Smooth muscle cell (in vitro differentiated cells): ENCODE data around the gene NME4. TPM values are rescaled to one million over a fixed set of nuclear protein-coding genes. Genes with fewer than 3 reads are reported as not detected.

Experiments
- DNase-seq: peaks from one replicate; lab custom pipeline; 2025; ENCODE audit not compliant: unreplicated experiment; lab: John Stamatoyannopoulos, UW
- H2AFZ ChIP-seq: fragments of 200-600 bp; sonication (generic); 2 replicates; pipeline ENCODE4 v1.6.0; 2016; ENCODE audit warnings: antibody characterized with exemption, low read depth, mild to moderate bottlenecking
- H3F3A ChIP-seq: fragments of 200-600 bp; sonication (generic); 2 replicates; pipeline ENCODE4 v1.6.0; 2017; ENCODE audit warnings: antibody characterized with exemption, low read depth
- H3K27ac ChIP-seq: fragments of 200-600 bp; sonication (generic); 2 replicates; pipeline ENCODE4 v1.5.1; 2016; ENCODE audit warnings: low read depth, mild to moderate bottlenecking
- H3K27me3 ChIP-seq: fragments of 200-600 bp; sonication (generic); 2 replicates; pipeline ENCODE4 v1.6.1; 2016; ENCODE audit warnings: low read depth, mild to moderate bottlenecking
- H3K36me3 ChIP-seq: fragments of 200-600 bp; sonication (generic); 2 replicates; pipeline ENCODE4 v1.5.1; 2016; ENCODE audit warnings: low read depth
- H3K4me1 ChIP-seq: fragments of 200-600 bp; sonication (generic); 2 replicates; pipeline ENCODE4 v1.5.1; 2016; ENCODE audit warnings: low read depth
- H3K4me2 ChIP-seq: fragments of 200-600 bp; sonication (generic); 2 replicates; pipeline ENCODE4 v1.6.0; 2016; ENCODE audit warnings: mild to moderate bottlenecking
- H3K4me3 ChIP-seq: fragments of 200-600 bp; sonication (generic); 2 replicates; pipeline ENCODE4 v1.5.1; 2016; ENCODE audit warnings: mild to moderate bottlenecking
- H3K79me2 ChIP-seq: fragments of 200-600 bp; sonication (generic); 2 replicates; pipeline ENCODE4 v1.6.0; 2016; ENCODE audit warnings: low read depth, mild to moderate bottlenecking
- H3K9ac ChIP-seq: fragments of 200-600 bp; sonication (generic); 2 replicates; pipeline ENCODE4 v1.6.0; 2016; ENCODE audit warnings: low read depth
- H3K9me3 ChIP-seq: fragments of 200-600 bp; sonication (generic); replicated peaks from 2 replicates; pipeline ENCODE4 v1.5.1; 2016; ENCODE audit warnings: low read depth
- H4K20me1 ChIP-seq: fragments of 200-600 bp; sonication (generic); 2 replicates; pipeline ENCODE4 v1.6.0; 2016; ENCODE audit warnings: low read depth
- CTCF ChIP-seq: fragments of 200-600 bp; sonication (generic); IDR thresholded peaks from 2 replicates; pipeline ENCODE4 v1.5.1; 2017; ENCODE audit warnings: borderline replicate concordance, mild to moderate bottlenecking, antibody characterized with exemption; ENCODE audit not compliant: insufficient read depth, poor library complexity, severe bottlenecking
- WGBS: methylation state at CpG from one replicate; pipeline ENCODE4 v1.1.7; 2016; ENCODE audit warnings: low lambda C conversion rate; 5-methylcytosine and 5-hydroxymethylcytosine counted together
- polyA plus RNA-seq: library from polyadenylated mRNA; unstranded; fragments of >200 nt; fragmentation: Nextera tagmentation; extraction: Ambion mirVana; gene quantifications from 2 replicates; pipeline ENCODE4 v1.2.1, GENCODE V29; 2016
- total RNA-seq: library from RNA; depleted of rRNA; stranded (reverse); fragments of >200 nt; gene quantifications from 2 replicates; pipeline ENCODE4 v1.2.3, GENCODE V29; 2014

NME4 gene
- total and polyA plus RNA-seq, 2 experiments from 2014 or later, result 218 to 523 TPM

- H3K4me1 ChIP-seq, result peaks cover 9% of the 10 kb centered on the region
- H2AFZ ChIP-seq, result no peak overlapping the region
- peaks cover 30% of the 10 kb centered on the region for H3K79me2 ChIP-seq
- TF ChIP-seq CTCF, result no peak
- no peaks in the 10 kb centered on the region for H3K36me3 ChIP-seq
- DNase-seq, result no peak
- H3K27me3 ChIP-seq, result no peaks in the 10 kb centered on the region
- no peak overlapping the region for H3K9ac ChIP-seq
- WGBS, result 81% methylated on average over 14 of the region's 14 CpGs
- H3F3A ChIP-seq, result no peaks in the 10 kb centered on the region
- H3K9me3 ChIP-seq, result no peaks in the 10 kb centered on the region
- no peak overlapping the region for H3K27ac ChIP-seq
- H4K20me1 ChIP-seq, result peaks cover 25% of the 10 kb centered on the region
- H3K4me3 ChIP-seq, result no peak overlapping the region
- no peak overlapping the region for H3K4me2 ChIP-seq
These were observed 18.2 kb upstream of the NME4 start for GRCh38 chr16:378821-379182.

GRCh38 chr16:379183-379960 lies 17.6 kb upstream of the NME4 start:
- H3K27me3 ChIP-seq, result no peaks in the 10 kb centered on the region
- H3K4me2 ChIP-seq, result no peak overlapping the region
- DNase-seq, result no peak
- H3K9ac ChIP-seq, result no peak overlapping the region
- H3K36me3 ChIP-seq, result no peaks in the 10 kb centered on the region
- H3K4me3 ChIP-seq, result no peak overlapping the region
- no peak overlapping the region for H2AFZ ChIP-seq
- H3K79me2 ChIP-seq, result peaks cover 30% of the 10 kb centered on the region
- peaks cover 12% of the 10 kb centered on the region for H3K4me1 ChIP-seq
- TF ChIP-seq CTCF, result no peak
- no peaks in the 10 kb centered on the region for H3F3A ChIP-seq
- no peak overlapping the region for H3K27ac ChIP-seq
- H4K20me1 ChIP-seq, result peaks cover 25% of the 10 kb centered on the region
- 62% methylated on average over 15 of the region's 16 CpGs for WGBS
- H3K9me3 ChIP-seq, result no peaks in the 10 kb centered on the region

DNA sequence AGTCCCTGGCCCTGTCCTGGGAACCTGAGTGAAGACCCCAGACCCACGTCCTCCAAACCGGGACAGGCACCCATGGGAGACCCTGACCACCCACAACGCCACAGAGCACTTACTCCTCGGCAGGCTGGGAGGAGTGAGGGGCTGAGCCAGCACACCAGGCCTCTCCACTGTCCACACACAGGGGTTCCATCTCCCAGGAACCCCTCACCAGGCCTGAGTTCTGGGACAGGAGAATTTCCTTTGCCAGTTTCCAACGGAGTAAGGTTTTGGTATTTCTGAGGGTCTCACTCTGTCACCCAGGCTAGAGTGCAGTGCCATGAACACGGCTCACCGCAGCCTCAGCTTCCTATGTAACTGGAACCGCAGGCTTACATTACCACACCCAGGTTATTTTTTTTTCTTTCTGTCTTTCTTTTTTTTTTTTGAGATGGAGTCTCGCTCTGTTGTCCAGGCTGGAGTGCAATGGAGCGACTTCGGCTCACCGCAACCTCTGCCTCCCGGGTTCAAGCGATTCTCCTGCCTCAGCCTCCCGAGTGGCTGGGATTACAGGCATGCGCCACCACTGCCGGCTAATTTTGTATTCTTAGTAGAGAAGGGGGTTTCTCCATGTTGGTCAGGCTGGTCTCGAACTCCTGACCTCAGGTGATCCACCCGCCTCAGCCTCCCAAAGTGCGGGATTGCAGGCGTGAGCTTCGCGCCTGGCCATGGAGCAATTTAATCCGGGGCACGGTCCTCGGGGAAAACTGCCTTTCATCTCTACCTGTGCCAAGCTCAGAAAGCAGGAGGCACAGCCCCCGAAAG lies 16.8 kb upstream of the NME4 start:
- 78% methylated on average over 22 of the region's 27 CpGs for WGBS
- TF ChIP-seq CTCF, result no peak
- H3F3A ChIP-seq, result no peaks in the 10 kb centered on the region
- H3K36me3 ChIP-seq, result no peaks in the 10 kb centered on the region
- H3K9me3 ChIP-seq, result no peaks in the 10 kb centered on the region
- DNase-seq, result no peak
- H3K79me2 ChIP-seq, result peaks cover 30% of the 10 kb centered on the region
- no peaks in the 10 kb centered on the region for H3K27me3 ChIP-seq
- H3K4me2 ChIP-seq, result peak overlapping the region; percentile 100
- no peak overlapping the region for H3K27ac ChIP-seq
- peak overlapping the region; percentile 92 for H3K4me3 ChIP-seq
- no peak overlapping the region for H2AFZ ChIP-seq
- H4K20me1 ChIP-seq, result peaks cover 25% of the 10 kb centered on the region
- no peak overlapping the region for H3K9ac ChIP-seq
- peaks cover 12% of the 10 kb centered on the region for H3K4me1 ChIP-seq
